T-helper 2 cell (primary cell): ENCODE data around the gene COL1A2.

Experiments used
- DNase-seq, 5 experiments: peaks; one replicate each; pipeline versions ENCODE4 v3.0.0 to v3.0.0-alpha.2; 2012 to 2022

The COL1A2 gene

DNA sequence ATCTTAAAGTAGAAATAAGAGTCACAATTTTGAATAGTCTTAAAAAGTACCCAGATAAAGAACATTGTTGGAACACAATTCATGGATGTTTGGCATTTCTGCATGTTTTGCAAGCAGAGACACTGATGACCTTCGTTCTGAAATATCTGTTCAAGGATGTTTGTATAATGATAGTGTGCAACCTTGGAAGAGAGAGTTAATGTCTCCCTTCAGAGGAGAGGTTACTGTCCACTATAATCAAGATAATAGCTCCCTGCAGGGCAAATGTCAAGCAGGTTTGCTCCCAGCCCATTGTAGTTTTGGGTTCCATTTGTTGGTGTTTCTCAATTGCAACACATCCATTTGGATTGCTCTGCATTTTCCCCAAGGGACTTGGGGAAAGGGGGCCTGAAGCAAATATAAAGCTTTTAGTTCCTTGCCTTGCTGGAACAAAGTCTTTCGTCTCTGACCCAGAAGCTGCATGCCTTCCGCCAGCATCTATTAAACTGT, 45.2 kb downstream of the COL1A2 start:
- DNase-seq, result no peak

DNA sequence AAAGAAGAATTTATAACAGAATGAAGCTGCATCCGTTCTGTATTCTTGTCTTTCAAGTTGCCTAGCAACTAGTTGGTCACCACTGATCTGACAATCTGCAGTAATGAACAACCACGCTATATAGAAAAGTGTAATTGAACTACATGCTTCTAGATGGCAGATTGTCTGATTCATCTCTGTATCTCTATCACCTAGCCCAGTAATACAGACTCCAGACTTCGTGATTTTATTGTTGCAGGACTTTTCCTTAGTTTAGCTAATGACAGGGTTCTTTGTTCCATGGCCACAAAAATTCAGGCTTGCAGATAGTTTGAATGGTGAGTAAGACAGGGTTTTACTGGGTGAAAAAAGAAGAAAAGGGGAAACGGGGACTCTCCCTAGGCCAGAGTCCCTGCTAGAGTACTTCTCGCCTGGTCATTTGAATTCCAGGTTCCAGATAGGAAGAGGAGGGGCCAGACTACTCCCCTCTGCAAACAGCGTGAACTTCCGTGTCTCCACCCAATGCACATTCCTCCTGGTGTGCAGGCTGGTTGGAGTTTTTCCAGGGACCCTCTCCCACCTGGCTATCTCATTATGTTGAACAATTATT, 45.9 kb downstream of the COL1A2 start:
- DNase-seq, result peak in 1 of 5 experiments; percentile 11

- DNase-seq, result no peak
These were observed 46.4 kb downstream of the COL1A2 start for GRCh38 chr7:94441138-94441537.

DNA sequence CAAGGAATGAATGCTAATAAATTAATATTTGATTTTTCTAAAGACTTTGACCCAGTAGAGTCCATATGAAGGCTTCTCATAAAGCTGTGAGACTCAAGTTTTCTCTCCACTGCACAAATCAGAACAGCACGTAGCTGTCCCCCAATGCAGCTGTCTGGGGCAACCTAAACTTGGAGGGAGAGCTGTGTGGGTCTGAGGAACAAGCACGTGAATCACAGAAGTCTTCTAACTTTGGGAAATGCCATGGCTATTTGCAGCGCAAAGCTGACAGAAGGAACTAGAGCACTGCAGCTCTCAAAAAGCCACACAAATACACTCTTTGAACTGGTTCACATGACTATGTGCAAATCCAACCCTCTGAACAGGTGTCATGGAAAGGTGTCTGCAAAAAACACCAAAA, 47.9 kb downstream of the COL1A2 start:
- DNase-seq, result no peak

- DNase-seq, result no peak
These were observed 50.1 kb downstream of the COL1A2 start for GRCh38 chr7:94444813-94445212.

DNA sequence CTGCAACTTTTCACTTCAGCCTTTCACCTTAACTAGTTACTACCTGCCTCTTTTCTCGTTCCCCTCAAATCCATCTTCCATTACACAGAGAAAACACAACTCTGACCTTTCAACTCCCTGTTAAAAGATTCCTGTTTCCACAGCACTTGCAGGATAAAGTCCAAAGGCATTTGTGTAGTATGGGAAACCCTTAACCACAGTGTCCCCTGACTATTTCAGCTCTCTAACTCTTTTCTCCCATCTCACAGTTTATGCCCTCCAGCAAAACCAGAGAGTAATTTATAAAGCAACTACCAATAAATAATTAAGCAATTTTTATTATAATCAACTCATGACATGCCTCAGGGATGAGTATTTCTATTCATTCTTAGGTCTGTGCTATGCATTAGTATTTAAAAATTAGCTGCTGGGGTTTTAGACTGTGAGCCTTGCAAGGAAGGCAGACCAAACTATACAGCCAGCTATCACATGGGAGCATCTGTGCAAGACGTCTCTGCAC, 51.0 kb downstream of the COL1A2 start:
- no peak for DNase-seq

DNA sequence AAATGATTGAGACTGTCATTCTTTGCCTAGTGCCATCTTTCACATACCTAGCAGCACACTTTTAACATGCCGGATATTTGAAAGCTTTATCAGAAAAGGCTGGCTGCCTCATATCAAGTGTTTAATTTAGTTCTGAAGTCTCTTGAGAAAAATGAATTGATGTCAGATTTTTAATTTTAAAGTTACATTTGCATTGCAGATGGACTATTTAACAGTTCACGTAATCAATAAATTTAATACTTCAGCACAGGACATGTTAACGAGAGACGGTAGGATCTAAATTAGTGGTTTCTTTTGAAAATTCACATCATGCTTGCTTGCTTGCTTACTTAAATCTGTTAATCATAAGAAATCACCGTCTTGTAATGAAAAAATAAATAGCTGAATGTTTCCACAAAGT, 51.6 kb downstream of the COL1A2 start:
- no peak for DNase-seq

DNA sequence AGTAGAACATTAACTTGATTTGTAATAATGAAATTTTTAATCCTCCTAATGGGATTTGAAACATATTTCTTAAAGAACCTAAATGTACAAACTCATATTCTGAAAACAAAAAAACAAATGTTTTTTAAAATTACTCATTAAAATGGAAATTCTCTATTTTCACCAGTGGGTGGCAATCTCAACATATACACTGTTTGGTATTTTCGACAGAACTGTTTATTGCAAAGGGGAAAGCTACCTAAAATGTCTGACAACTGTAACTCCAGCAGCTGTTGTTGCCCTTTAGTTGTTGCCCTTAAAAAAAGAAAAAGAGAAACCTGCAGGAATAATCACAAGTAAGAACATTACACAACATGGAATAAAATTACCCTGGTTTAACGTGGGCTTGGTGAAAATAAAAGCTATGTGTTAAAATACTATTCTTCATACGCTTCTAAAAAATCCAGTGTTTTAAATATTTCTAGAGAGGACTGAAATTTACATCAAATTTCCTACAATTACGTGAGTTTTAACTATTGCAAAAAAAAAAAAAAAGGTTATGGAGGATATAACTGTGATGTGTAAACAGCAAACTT, 54.5 kb downstream of the COL1A2 start:
- peak in 1 of 5 experiments; percentile 58 for DNase-seq

DNA sequence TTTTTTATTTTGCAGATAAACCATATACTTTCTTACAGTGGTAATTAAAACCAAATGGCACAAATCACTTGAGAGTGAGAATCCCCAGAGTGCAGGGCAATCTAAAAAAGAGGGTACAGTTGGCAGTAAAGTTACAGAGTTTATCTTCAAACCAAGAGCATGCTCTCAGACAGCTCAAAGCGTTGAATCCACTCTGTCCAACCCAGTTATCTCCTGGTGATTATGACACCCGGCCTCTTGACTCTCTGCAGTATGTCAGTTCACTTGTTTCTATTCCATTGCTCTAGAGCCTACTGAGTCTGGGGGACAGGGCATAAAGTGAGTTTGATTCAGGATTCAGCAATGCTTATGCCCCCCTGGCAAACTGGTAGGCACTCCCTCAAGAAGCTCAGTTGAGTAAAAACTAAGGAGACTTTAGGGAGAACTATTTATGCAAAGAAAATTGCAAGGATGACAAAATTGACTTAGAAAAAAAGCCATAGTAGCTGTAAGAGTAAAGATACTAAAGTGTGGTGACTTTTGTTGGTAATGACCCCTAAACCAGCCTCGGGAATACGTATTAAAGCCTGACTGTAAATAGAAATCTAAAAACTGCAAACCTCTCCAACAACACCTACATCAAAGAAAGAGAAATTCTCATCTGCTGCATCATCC, 55.5 kb downstream of the COL1A2 start:
- no peak for DNase-seq

GRCh38 chr7:94451187-94451586, 56.5 kb downstream of the COL1A2 start:
- no peak for DNase-seq

GRCh38 chr7:94452239-94452638, 57.5 kb downstream of the COL1A2 start:
- no peak for DNase-seq

DNA sequence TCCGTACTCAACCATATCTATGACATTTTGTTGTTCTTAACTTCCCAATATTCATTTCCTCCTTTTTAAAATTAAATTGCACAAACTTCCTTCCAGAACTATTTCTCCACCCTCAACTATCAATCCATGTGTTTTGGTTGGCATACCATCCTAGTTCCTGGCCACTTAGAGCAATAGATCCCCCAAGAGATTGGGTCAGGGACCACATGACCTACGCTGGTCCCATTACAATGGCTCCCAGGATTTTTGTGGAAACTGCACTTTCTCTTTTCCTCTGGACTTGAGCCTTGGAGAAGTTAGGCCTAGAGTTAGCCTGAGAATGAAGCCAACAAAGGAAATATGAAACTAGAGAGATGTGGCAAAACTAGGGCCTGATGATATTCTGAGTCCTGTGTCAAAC, 59.2 kb downstream of the COL1A2 start:
- DNase-seq, result no peak

- DNase-seq, result no peak
These were observed 63.3 kb downstream of the COL1A2 start for GRCh38 chr7:94458041-94458440.

GRCh38 chr7:94466516-94466915, 71.8 kb downstream of the COL1A2 start:
- DNase-seq, result no peak

DNA sequence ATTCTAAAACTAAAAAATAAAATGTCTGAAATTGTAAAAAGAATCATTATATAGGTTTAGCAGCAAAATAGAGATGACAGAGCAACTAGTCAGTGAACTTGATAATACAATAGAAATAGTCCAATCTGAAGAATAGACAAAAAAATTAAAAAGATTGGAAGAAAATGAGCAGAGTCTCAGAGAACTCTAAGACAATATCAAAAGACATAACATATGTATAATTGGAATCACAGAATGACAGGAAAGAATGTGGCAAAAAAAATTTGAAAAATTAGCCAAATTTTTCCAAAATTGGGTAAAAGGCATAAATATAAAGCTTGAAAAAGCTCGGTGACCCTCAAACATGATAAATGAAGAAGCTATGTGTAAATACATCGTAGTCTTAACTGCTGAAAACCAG, 76.9 kb downstream of the COL1A2 start:
- DNase-seq, result no peak

GRCh38 chr7:94472608-94473007, 77.9 kb downstream of the COL1A2 start:
- DNase-seq, result peak in 1 of 5 experiments; percentile 39

DNA sequence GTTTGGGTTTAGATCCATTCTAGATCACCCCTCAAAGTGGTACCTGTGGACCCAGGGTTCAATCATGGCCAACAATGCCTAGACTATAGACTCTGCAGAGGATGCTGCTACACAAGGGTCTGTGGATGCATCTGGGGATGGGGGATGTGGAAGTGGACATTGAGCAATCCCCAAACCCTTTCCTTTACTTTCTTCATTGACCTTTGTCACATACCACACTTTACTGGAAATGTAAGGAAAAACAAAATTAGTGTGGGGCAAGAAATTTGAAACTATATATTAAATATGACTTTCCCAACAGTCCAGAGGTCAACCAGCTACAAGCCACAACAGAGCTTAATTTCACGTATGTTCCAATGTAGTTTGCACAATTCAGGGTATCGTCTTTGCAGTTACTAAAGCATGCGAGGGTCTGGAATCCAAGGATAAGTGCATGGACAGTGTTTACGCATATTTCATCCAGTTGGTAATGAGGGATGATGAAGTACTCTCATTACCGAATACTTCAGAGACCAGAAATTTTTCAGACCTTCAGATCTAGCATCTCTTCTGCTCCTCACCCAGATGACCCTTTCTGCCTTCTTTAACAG, 81.7 kb downstream of the COL1A2 start:
- no peak for DNase-seq

- DNase-seq, result no peak
These were observed 83.2 kb downstream of the COL1A2 start for GRCh38 chr7:94477878-94478277.

GRCh38 chr7:94478648-94479214, 84.0 kb downstream of the COL1A2 start:
- DNase-seq, result no peak
